GM21360 (cell line): Measurements from ENCODE around the gene GPC6.

Source experiments
- ATAC-seq: cut with Tn5 transposase; IDR thresholded peaks from one replicate; pipeline ENCODE4 v1.9.1; 2021; ENCODE audit warnings: mild to moderate bottlenecking, moderate library complexity; ENCODE audit not compliant: unreplicated experiment

Gene GPC6

GRCh38 chr13:93953841-93954240 is 727.2 kb downstream of the GPC6 start:
- no peak for ATAC-seq

DNA sequence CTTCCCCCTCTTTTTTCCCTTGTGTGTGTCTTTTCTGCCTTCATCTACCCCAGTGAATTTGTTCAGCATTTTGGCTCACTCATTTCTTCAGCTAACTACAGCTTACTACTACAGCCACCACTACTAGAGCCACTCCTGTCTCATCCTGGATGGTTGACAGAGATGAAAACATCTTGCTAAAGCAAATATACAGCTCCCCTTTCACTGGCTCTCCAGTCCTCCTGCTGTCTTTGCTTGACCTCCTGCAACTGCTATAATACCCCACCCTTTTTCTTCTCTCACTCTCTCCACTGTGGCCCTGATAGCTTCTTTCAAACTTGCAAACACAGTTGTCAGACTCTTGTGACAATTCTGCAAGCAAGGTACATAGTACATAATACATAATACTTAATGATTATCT is 729.3 kb downstream of the GPC6 start:
- ATAC-seq = no peak

GRCh38 chr13:93956426-93956825 is 729.8 kb downstream of the GPC6 start:
- ATAC-seq = no peak

DNA sequence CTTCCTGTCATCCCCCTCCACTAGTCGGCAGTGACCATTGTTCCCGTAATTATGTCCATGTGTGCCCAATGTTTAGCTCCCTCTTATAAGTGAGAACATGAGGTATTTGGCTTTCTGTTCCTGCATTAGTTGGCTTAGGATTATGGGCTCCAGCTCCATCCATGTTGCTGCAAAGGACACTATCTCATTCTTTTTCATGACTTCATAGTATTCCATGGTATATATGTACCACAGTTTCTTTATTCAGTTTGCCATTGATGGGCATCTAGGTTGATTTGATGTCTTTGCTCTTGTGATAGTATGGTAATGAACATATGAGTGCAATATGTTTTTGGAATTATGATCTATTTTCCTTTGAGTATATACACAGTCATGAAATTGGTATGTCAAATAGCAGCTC is 730.8 kb downstream of the GPC6 start:
- ATAC-seq = no peak

DNA sequence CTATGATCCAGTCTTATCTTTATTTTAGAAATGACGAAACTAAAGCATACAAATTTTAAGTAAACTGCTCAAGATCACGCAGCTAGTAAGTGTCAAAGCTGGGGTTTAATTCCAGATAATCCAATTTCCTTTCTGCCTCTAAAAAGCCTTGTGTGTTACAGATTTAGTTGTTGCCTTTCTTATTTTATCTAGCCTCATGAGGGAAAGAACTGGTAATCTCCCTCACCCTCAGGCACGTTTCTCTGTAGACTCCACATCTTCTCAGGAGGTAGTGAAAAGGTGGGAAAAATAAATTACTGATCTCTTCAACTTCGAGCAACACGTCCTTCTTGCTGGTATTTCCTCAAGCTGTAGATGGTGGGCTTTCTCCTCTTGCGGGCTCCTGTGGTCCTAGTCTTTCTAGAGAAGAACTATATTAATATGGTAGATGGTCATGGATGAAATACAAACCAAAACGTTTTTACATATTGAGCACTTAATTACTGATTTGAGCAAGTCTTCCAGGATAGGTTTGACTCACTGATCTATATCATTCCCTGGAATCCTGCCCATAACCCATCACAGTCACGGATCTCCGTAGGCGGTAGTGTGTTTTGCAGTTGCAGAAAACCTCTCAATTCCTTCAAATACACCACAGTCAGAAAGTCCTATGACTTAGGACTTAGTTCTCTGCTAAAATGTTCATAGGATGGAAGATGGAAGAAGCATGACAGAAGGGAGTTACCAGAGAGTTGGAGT is 733.4 kb downstream of the GPC6 start:
- ATAC-seq = no peak

DNA sequence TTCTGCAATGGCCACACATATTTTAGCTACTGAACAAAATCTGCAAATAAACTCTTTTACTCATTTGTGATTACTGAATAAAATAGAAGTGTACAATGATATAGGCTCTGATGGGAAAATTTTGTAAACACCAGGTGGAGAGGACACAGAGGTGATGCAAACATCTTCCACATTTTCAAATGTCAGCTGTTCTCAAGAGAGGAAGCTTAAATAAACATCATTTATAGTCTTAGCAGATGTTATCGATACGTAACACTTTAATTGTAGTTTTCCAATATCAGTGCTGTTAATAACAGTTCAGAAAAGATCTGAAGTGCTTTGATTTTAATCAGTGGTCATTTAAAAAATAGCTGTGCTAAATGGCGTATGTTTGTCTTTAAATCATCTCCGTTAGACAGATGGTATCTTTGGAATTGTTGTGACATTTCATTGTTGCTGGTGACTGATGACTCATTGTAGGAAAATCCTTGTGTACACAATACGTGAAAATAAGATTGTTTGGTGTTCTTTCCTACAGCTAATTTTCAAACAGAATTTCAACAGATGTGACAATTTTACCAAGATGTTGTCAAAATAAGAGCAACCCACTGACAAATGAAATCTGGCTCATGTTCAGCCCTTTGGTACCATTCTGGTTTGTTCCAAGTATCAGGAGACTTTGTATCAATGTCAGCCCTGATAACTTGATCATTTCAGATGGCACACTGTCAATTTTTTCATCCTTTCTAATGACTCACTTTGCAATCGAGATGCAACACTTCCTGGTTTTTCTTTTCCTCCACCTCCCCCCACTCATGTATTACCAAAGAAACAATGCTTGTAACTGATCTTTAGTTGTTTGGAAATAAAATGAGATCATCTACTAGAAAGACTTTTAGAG is 736.9 kb downstream of the GPC6 start:
- no peak for ATAC-seq

DNA sequence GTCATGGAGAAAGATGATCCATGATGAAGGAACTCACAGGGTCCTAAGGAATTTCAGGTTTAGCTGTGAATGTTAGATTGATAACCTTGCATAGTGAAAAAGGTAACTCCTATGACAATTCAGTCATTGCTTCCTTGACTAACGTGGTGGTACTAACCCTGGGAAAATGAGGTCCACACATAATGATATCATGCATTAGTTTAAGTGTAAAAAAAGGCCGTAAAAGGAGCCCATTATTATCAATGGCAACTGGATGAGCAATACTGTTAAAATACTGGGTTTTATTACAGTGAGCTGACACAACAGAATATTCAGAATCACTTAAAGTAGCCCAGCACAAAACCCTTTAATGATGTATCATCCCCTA is 737.5 kb downstream of the GPC6 start:
- ATAC-seq = no peak

DNA sequence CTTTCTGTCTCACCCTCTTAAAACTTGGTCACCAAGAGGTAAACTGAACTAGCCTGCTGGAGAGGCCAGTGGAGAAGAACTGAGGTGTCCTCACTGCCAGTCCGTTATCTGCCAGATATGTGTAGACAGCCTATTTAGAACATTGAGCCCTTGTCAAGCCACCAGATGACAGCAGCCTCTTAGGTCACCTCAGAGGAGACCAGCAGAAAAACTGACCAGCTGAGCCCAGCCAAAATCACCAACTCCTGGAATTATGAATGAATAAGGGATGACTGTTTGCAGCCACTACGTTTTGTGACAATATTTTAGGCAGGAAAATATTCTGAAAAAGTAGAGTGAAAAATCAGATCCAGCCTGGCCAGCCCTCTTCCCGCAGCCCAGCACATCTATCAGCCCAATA is 739.0 kb downstream of the GPC6 start:
- ATAC-seq = no peak

GRCh38 chr13:93966267-93966936 is 739.8 kb downstream of the GPC6 start:
- ATAC-seq = no peak

DNA sequence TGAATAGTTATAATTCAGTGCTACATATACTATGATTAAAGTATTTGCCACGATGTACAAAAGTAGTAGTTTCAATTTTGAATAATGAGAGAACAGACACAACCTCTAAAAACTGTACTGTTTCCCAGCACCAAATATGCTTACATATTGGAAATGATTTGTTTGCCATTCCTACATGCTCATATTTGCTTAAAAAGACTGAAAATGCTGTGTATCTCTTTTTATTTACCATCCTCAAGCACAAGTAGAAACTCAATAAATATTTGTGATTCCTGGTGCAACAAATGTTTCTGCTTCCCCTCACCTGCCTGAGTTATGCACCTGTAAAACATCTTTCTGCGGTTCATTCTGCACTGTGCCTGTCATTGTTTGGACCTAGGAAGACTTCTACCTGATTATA is 740.7 kb downstream of the GPC6 start:
- ATAC-seq = no peak

DNA sequence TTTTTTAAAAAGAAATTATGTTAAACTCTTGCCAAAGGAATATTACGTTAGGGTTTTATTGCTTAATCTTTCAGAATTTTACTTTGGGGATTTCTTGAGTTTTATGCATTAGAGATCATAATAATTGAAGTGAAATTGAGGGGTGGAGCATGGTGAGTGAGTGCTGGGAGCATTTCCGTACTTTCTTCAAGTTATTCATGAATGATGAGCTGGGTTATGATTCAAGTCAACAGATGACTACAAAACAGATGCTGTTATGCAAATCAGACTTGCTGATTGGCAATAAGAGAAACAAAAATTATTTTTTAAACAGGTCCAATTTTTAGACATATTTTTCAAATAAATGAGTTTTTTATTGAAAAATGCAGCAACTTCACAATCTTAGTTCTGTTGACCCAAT is 748.6 kb downstream of the GPC6 start:
- no peak for ATAC-seq

DNA sequence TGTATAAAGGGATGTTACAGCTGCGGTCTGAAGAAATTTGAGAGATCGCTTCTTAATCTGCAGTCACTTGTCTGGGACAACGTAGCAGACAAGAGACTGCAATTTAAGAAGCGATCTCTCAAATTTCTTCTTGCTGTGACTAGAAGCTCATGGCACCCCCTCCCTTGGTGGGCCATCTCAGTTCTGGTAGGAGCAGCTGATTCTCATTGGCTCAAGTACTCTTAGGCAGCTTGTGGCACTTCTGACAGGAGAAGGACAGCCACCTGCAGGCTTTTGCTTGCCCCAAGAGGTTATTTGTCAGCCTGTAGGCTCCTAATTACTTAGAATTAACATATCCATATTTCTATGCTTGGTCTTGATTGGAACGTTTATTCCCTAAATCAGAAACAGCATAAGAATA is 749.9 kb downstream of the GPC6 start:
- ATAC-seq = no peak

GRCh38 chr13:93977986-93978385 is 751.4 kb downstream of the GPC6 start:
- no peak for ATAC-seq

- ATAC-seq = no peak
These were observed 754.9 kb downstream of the GPC6 start for GRCh38 chr13:93981426-93981977.

GRCh38 chr13:93982179-93982918 is 755.7 kb downstream of the GPC6 start:
- no peak for ATAC-seq

DNA sequence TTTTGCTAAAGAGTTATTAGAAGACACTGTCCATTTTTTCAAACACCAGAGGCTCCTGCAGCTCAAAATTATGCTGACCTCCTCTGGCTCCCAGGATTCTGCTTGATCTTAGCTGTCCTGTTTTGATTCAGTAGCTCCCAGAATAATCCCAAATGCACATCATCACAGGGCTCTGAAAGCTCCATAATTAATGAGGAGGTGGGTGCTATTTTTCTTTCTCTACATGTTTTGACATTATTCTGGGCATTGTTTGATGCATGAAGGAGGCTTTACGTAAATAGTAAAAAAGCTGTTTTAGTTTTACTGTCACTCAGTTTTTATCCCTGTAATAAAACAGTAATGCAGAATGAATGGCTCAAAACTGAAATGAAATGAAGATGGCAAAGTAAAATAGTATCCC is 757.4 kb downstream of the GPC6 start:
- ATAC-seq = no peak

GRCh38 chr13:93984876-93985275 is 758.3 kb downstream of the GPC6 start:
- no peak for ATAC-seq

DNA sequence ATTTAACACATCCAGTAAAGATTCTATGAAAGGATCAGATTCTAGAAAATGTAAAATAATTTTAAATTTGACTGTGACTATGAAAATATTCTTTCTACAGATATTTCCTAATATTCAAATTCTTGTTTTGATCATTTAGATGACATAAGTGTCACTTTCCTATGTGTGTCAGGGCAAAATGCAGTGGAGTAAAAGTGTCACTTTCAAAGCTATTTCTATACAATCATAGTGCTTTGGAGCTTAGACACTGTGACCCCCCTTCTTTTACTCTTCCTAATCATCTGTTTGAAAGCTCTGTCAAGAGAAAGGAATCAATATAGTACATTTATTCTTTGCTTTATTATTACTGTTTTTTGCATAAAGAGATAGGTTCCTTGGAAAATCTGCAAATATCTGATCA is 760.9 kb downstream of the GPC6 start:
- no peak for ATAC-seq

- no peak for ATAC-seq
These were observed 765.0 kb downstream of the GPC6 start for GRCh38 chr13:93991569-93991968.

DNA sequence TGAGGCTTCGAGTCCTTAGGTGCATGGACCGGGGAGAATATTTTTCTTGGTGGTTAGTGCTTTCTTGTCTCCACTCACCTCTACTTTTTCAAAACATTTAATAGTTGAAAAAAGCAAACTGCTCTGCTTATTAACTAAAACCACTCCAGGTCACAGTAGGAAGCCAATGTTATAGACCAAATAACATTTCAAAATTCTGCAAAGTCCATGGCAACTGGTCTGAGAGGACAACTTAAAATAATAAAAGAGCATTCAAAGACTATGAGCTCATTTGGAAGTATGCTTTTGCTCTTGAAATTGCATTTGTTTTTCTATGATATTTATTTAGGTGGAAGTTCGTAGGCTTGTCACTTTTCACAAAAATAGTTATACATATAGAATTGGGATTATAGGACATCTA is 769.9 kb downstream of the GPC6 start:
- no peak for ATAC-seq

GRCh38 chr13:94006296-94006695 is 779.7 kb downstream of the GPC6 start:
- no peak for ATAC-seq
